A549 (cell line): ENCODE results near the gene KRTAP4-2. TPM values are rescaled to one million over a fixed set of nuclear protein-coding genes. Genes with fewer than 3 reads are reported as not detected.

ENCODE experiments used
- ATAC-seq, 2 experiments: fragments of 200-7000 bp in 1 of 2; fragments of >200 bp in 1 of 2; cut with Nextera tagmentation in 1 of 2; cut with Tn5 transposase in 1 of 2; 3 replicates each; pipeline versions ENCODE4 v1.8.0 to v1.9.1; 2018 to 2020; ENCODE audit warnings: mild to moderate bottlenecking in 1 of 2, moderate library complexity in 1 of 2
- CTCF ChIA-PET: fragments of 300-600 bp; sonication (Branson Sonifier 250); formaldehyde crosslinking; extraction: SDS; loops from one replicate; lab custom pipeline; 2021; ENCODE audit warnings: antibody characterized with exemption, inconsistent platforms; lab: Yijun Ruan, JAX
- POLR2A ChIA-PET: fragments of 350-600 bp; formaldehyde crosslinking; extraction: SDS; loops from one replicate; lab custom pipeline; 2021; ENCODE audit warnings: antibody characterized with exemption, inconsistent platforms; lab: Yijun Ruan, JAX
- DNase-seq, 2 experiments: peaks; one replicate each; pipeline versions ENCODE4 v3.0.0 to v3.0.0-alpha.2; 2011 to 2016; ENCODE audit warnings: low read depth in 1 of 2, low spot score in 1 of 2
- FAIRE-seq: peaks from 2 replicates; lab custom pipeline; 2011; peaks lifted over from hg19 to GRCh38; lab: Jason Lieb, UNC
- H3K27ac ChIP-seq, 2 experiments: fragments of >200 bp; sonication (Bioruptor Twin); formaldehyde crosslinking; 3 replicates each; pipeline ENCODE4 v1.5.1; 2016 to 2017
- H3K4me1 ChIP-seq: fragments of >200 bp; sonication (Bioruptor Twin); formaldehyde crosslinking; 3 replicates; pipeline ENCODE4 v1.6.1; 2016
- H3K4me2 ChIP-seq: fragments of >200 bp; sonication (Bioruptor Twin); formaldehyde crosslinking; 3 replicates; pipeline ENCODE4 v1.6.1; 2016
- H3K4me3 ChIP-seq: fragments of >200 bp; sonication (Bioruptor Twin); formaldehyde crosslinking; 3 replicates; pipeline ENCODE4 v1.5.1; 2016
- H3K9me3 ChIP-seq: fragments of >200 bp; sonication (Bioruptor Twin); formaldehyde crosslinking; 3 replicates; pipeline ENCODE4 v1.6.1; 2016
- BHLHE40 ChIP-seq: IDR thresholded peaks from 2 replicates; pipeline ENCODE4 v1.6.1; 2012; ENCODE audit warnings: low read depth, low read length, inconsistent platforms
- CBX2 ChIP-seq: fragments of 200-600 bp; sonication (generic); IDR thresholded peaks from 2 replicates; pipeline ENCODE4 v1.6.1; 2016; ENCODE audit warnings: low read depth, mild to moderate bottlenecking, borderline replicate concordance
- CEBPB ChIP-seq, 2 experiments: fragments of >200 bp in 1 of 2; sonication (Bioruptor Twin) in 1 of 2; formaldehyde crosslinking in 1 of 2; IDR thresholded peaks; 2 replicates each; pipeline ENCODE4 v1.6.1; 2012 to 2016
- CHD4 ChIP-seq: fragments of 200-600 bp; sonication (generic); IDR thresholded peaks from 2 replicates; pipeline ENCODE4 v1.6.1; 2016; ENCODE audit warnings: antibody characterized with exemption, mild to moderate bottlenecking, borderline replicate concordance
- ELK1 ChIP-seq: fragments of 150-350 bp; IDR thresholded peaks from 2 replicates; pipeline ENCODE4 v1.6.1; 2014; ENCODE audit warnings: low read depth, mild to moderate bottlenecking, low read length
- FOSB ChIP-seq: fragments of 250-450 bp; sonication (Bioruptor Pico); IDR thresholded peaks from 2 replicates; pipeline ENCODE4 v1.5.0; 2020; ENCODE audit warnings: mild to moderate bottlenecking, moderate library complexity
- FOSL2 ChIP-seq, 2 experiments: fragments of 450-650 bp in 1 of 2; fragments of >200 bp in 1 of 2; sonication (Bioruptor Twin) in 1 of 2; formaldehyde crosslinking; IDR thresholded peaks; 2 replicates each; pipeline versions ENCODE4 v1.5.0 to v1.6.1; 2016 to 2020; ENCODE audit warnings: mild to moderate bottlenecking in 1 of 2, moderate library complexity in 1 of 2
- HEYL ChIP-seq: fragments of 250-450 bp; sonication (Bioruptor Pico); IDR thresholded peaks from 2 replicates; pipeline ENCODE4 v1.8.0; 2021; ENCODE audit warnings: mild to moderate bottlenecking, moderate library complexity
- HOXA7 ChIP-seq: fragments of 250-450 bp; sonication (Bioruptor Pico); IDR thresholded peaks from 2 replicates; pipeline ENCODE4 v1.5.0; 2020; ENCODE audit warnings: mild to moderate bottlenecking, moderate library complexity
- KDM5A ChIP-seq: fragments of 200-600 bp; sonication (generic); IDR thresholded peaks from 2 replicates; pipeline ENCODE4 v1.6.1; 2016; ENCODE audit warnings: antibody characterized with exemption, mild to moderate bottlenecking
- MAZ ChIP-seq: fragments of 150-350 bp; IDR thresholded peaks from 2 replicates; pipeline ENCODE4 v1.6.1; 2014; ENCODE audit warnings: antibody characterized with exemption, low read depth, low read length, borderline replicate concordance
- NPAS2 ChIP-seq: fragments of 250-450 bp; sonication (Bioruptor Pico); IDR thresholded peaks from 2 replicates; pipeline ENCODE4 v1.8.0; 2022; ENCODE audit warnings: mild to moderate bottlenecking, moderate library complexity, borderline replicate concordance
- NR3C1 ChIP-seq: fragments of >200 bp; sonication (Bioruptor Twin); formaldehyde crosslinking; IDR thresholded peaks from 3 replicates; pipeline ENCODE4 v1.6.1; 2017
- PHF8 ChIP-seq: fragments of 200-600 bp; sonication (generic); IDR thresholded peaks from 2 replicates; pipeline ENCODE4 v1.6.1; 2016; ENCODE audit warnings: low read depth, mild to moderate bottlenecking, antibody characterized with exemption, moderate library complexity, borderline replicate concordance
- POLR2A ChIP-seq: IDR thresholded peaks from 2 replicates; pipeline ENCODE4 v1.6.1; 2012; ENCODE audit warnings: mild to moderate bottlenecking, low read length
- POLR2AphosphoS2 ChIP-seq: conservative IDR thresholded peaks from 2 replicates; pipeline ENCODE4 v1.6.1; 2012; ENCODE audit warnings: low read length, improper control_type of control experiment, inconsistent platforms
- RARB ChIP-seq: fragments of 250-450 bp; sonication (Bioruptor Pico); IDR thresholded peaks from 2 replicates; pipeline ENCODE4 v1.8.0; 2021; ENCODE audit warnings: mild to moderate bottlenecking, moderate library complexity
- RFX5 ChIP-seq: fragments of 450-650 bp; IDR thresholded peaks from 2 replicates; pipeline ENCODE4 v1.7.1; 2014; ENCODE audit warnings: antibody characterized with exemption, mild to moderate bottlenecking, moderate library complexity
- SMC3 ChIP-seq: fragments of >200 bp; sonication (Bioruptor Twin); formaldehyde crosslinking; IDR thresholded peaks from 3 replicates; pipeline ENCODE4 v1.6.1; 2018; ENCODE audit warnings: inconsistent platforms
- SREBF2 ChIP-seq: fragments of 450-650 bp; IDR thresholded peaks from 2 replicates; pipeline ENCODE4 v1.6.1; 2014; ENCODE audit warnings: mild to moderate bottlenecking, moderate library complexity
- TP53 ChIP-seq: fragments of 250-450 bp; sonication (Bioruptor Pico); IDR thresholded peaks from 2 replicates; pipeline ENCODE4 v1.5.0; 2021; ENCODE audit warnings: mild to moderate bottlenecking, moderate library complexity
- USF2 ChIP-seq: fragments of 450-650 bp; IDR thresholded peaks from 2 replicates; pipeline ENCODE4 v1.6.1; 2014; ENCODE audit warnings: antibody characterized with exemption
- WGBS: methylation state at CpG from one replicate; pipeline ENCODE4 v1.1.6; 2017; ENCODE audit errors: missing lambda C conversion rate; 5-methylcytosine and 5-hydroxymethylcytosine counted together
- polyA plus RNA-seq, 4 experiments: library from polyadenylated mRNA; depleted of rRNA in 3 of 4; stranded (reverse); fragments of >200 nt; fragmentation: RNase III in 1 of 4; extraction: RNeasy Plus Mini Kit Qiagen cat#74134 plus additional on column Dnase treatment in 1 of 4; gene quantifications; 2 replicates in 3 of 4; 3 replicates in 1 of 4; pipeline ENCODE4 v1.2.3, GENCODE V29; 2011 to 2017
- TF ChIP-seq, protein P1 (sequence below): fragments of >200 bp; sonication (Bioruptor Twin); formaldehyde crosslinking; IDR thresholded peaks from 3 replicates; pipeline ENCODE4 v1.5.1; 2016
- TF ChIP-seq, protein P2 (sequence below): fragments of 250-450 bp; sonication (Bioruptor Pico); IDR thresholded peaks from 2 replicates; pipeline ENCODE4 v1.5.0; 2021; ENCODE audit warnings: mild to moderate bottlenecking, moderate library complexity, borderline replicate concordance

KRTAP4-2 gene
- polyA plus RNA-seq, 2 of the 4 experiments (the other 2 are of a cell fraction), result not detected

DNA sequence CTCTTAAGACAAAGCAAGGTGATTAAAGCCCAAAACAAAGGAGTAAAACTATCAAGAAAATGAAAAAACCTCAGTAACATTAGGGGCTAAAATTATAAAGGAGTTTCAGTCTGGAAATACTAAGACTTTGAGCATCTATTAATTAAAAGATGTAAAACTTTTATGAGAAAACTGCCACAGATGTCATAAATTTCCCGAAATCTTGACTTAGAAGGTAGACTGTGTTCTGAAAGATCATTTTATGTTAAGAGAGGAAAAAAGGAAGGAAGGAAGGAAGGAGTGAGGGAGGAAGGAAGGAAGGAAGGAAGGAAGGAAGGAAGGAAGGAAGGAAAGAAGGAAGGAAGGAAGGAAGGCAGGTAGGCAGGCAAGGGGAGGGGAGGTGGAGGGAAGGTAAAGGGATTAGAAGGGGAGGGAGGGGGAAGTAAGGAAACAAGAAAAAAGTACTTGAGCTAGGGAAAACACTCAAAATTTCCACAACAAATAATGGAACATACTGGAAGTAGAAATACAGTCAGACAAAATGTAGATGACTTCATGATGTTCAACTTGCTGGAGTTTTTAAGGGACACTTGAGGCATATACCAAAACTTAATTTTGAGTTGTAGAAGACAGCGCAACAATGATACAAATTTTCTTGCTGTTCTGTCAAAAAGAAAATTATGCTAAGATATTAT lies 30.4 kb downstream of the KRTAP4-2 start:
- POLR2A ChIA-PET, result no interaction called here
- H3K27ac ChIP-seq, result no peak overlapping the region
- CTCF ChIA-PET, result interaction anchor here (0.6 to 0.8 kb wide), 2 partner anchors 12 to 75 kb away, joined by 3 read pairs; no protein-coding TSS in a partner anchor

GRCh38 chr17:41145261-41145660 lies 32.8 kb downstream of the KRTAP4-2 start:
- TF ChIP-seq FOSL2 (IDR thresholded peaks at IDR 0.05) (no peak), FOSL2 (CRISPR knock-in tag; IDR thresholded peaks at IDR 0.05) (no peak), MAZ (no peak), CBX2 (no peak), ELK1 (no peak), FOSB (CRISPR knock-in tag) (no peak), RFX5 (no peak), CEBPB (IDR thresholded peaks at IDR 0.05) (no peak), NR3C1 (no peak), BHLHE40 (no peak), POLR2AphosphoS2 (no peak), CHD4 (no peak), HEYL (CRISPR knock-in tag) (no peak), NPAS2 (CRISPR knock-in tag) (no peak)
- TF ChIP-seq, protein P1, sequence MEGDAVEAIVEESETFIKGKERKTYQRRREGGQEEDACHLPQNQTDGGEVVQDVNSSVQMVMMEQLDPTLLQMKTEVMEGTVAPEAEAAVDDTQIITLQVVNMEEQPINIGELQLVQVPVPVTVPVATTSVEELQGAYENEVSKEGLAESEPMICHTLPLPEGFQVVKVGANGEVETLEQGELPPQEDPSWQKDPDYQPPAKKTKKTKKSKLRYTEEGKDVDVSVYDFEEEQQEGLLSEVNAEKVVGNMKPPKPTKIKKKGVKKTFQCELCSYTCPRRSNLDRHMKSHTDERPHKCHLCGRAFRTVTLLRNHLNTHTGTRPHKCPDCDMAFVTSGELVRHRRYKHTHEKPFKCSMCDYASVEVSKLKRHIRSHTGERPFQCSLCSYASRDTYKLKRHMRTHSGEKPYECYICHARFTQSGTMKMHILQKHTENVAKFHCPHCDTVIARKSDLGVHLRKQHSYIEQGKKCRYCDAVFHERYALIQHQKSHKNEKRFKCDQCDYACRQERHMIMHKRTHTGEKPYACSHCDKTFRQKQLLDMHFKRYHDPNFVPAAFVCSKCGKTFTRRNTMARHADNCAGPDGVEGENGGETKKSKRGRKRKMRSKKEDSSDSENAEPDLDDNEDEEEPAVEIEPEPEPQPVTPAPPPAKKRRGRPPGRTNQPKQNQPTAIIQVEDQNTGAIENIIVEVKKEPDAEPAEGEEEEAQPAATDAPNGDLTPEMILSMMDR, result no peak
- Histone ChIP-seq H3K4me2 (no peak overlapping the region), H3K27ac (no peak overlapping the region), H3K4me1 (no peaks in the 10 kb centered on the region), H3K4me3 (no peak overlapping the region), H3K9me3 (peaks cover 31% of the 10 kb centered on the region)
- 49% methylated on average over 2 of the region's 2 CpGs for WGBS
- ChIA-PET POLR2A (no interaction called here), CTCF (no interaction called here)
- DNase-seq (no peak), ATAC-seq (no peak), FAIRE-seq (no peak)

More for the DNA sequence above, 30.4 kb downstream of the KRTAP4-2 start:
- Histone ChIP-seq H3K4me2 (no peak overlapping the region), H3K4me3 (no peak overlapping the region), H3K9me3 (peaks cover 9% of the 10 kb centered on the region; the same call in 2 of the 3 replicates), H3K4me1 (no peaks in the 10 kb centered on the region)
- DNase-seq (no peak), FAIRE-seq (no peak), ATAC-seq (no peak)
- TF ChIP-seq KDM5A (no peak), HOXA7 (no peak), POLR2A (no peak), HEYL (CRISPR knock-in tag) (no peak), SMC3 (no peak), USF2 (no peak), RARB (no peak), TP53 (CRISPR knock-in tag) (no peak), ELK1 (no peak), FOSL2 (IDR thresholded peaks at IDR 0.05) (no peak), FOSL2 (CRISPR knock-in tag; IDR thresholded peaks at IDR 0.05) (no peak), SREBF2 (no peak), PHF8 (no peak)
- TF ChIP-seq, protein P2, sequence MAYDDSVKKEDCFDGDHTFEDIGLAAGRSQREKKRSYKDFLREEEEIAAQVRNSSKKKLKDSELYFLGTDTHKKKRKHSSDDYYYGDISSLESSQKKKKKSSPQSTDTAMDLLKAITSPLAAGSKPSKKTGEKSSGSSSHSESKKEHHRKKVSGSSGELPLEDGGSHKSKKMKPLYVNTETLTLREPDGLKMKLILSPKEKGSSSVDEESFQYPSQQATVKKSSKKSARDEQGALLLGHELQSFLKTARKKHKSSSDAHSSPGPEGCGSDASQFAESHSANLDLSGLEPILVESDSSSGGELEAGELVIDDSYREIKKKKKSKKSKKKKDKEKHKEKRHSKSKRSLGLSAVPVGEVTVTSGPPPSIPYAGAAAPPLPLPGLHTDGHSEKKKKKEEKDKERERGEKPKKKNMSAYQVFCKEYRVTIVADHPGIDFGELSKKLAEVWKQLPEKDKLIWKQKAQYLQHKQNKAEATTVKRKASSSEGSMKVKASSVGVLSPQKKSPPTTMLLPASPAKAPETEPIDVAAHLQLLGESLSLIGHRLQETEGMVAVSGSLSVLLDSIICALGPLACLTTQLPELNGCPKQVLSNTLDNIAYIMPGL (CRISPR knock-in tag), result no peak
- WGBS, result 75% methylated on average over 2 of the region's 2 CpGs
